Ascending aorta (tissue), 2 donors: Measurements from ENCODE around the gene ERCC3. TPM values are rescaled to one million over a fixed set of nuclear protein-coding genes. Genes with fewer than 3 reads are reported as not detected.

Source experiments
- DNase-seq, 2 donors: peaks; one replicate each; pipeline ENCODE4 v3.0.0-alpha.2; 2019; ENCODE audit warnings: low spot score in 2 of 2
- H3K27ac ChIP-seq, 2 donors: fragments of 200-600 bp; sonication (generic); one replicate each; pipeline ENCODE4 v1.5.1; 2016 to 2017; ENCODE audit warnings: mild to moderate bottlenecking in 1 of 2
- H3K27me3 ChIP-seq: fragments of 200-600 bp; sonication (generic); one replicate; pipeline ENCODE4 v1.5.1; 2017
- H3K36me3 ChIP-seq, 2 donors: fragments of 200-600 bp; sonication (generic); one replicate each; pipeline ENCODE4 v1.5.1; 2016
- H3K4me1 ChIP-seq, 2 donors: fragments of 200-600 bp; sonication (generic); one replicate each; pipeline ENCODE4 v1.5.1; 2016 to 2017; ENCODE audit warnings: mild to moderate bottlenecking in 1 of 2
- H3K4me3 ChIP-seq, 2 donors: fragments of 200-600 bp; sonication (generic); one replicate each; pipeline ENCODE4 v1.5.1; 2016 to 2017; ENCODE audit warnings: mild to moderate bottlenecking in 1 of 2
- H3K9me3 ChIP-seq, 2 donors: fragments of 200-600 bp; sonication (generic); one replicate each; pipeline ENCODE4 v1.5.1; 2016
- CTCF ChIP-seq, 3 experiments: fragments of 200-600 bp in 2 of 3; fragments of 450-650 bp in 1 of 3; sonication (generic) in 2 of 3; IDR thresholded peaks; one replicate each; pipeline ENCODE4 v1.5.1; 2016 to 2019; ENCODE audit warnings: antibody characterized with exemption in 3 of 3, mild to moderate bottlenecking in 1 of 3, moderate library complexity in 1 of 3
- intact Hi-C: fragments of 100-400 bp; cut with DNase I; formaldehyde crosslinking; loops from one replicate; pipeline ENCODE4 v1.15.1; 2023
- total RNA-seq: library from RNA; depleted of rRNA; stranded (reverse); fragments of >200 nt; gene quantifications from one replicate; pipeline ENCODE4 v1.1.0, GENCODE V29; 2016

ERCC3 gene
- total RNA-seq, 1 donor from 2014 or later: 35.3 TPM

GRCh38 chr2:127261804-127262406, 32.0 kb downstream of the ERCC3 start:
- no peaks in the 10 kb centered on the region for H3K27me3 ChIP-seq
- intact Hi-C loops: no loop called here
- peaks cover 0 to 11% of the 10 kb centered on the region in 2 donors for H3K9me3 ChIP-seq
- no peak overlapping the region for H3K4me3 ChIP-seq
- no peak for TF ChIP-seq CTCF (IDR thresholded peaks at IDR 0.05)
- H3K4me1 ChIP-seq: no peaks in the 10 kb centered on the region
- H3K36me3 ChIP-seq: peaks cover 35 to 66% of the 10 kb centered on the region in 2 donors
- H3K27ac ChIP-seq: no peak overlapping the region
- DNase-seq: no peak

GRCh38 chr2:127259355-127259754, 34.6 kb downstream of the ERCC3 start:
- H3K27me3 ChIP-seq: no peaks in the 10 kb centered on the region
- H3K4me1 ChIP-seq: no peaks in the 10 kb centered on the region
- peaks cover 0 to 11% of the 10 kb centered on the region in 2 donors for H3K9me3 ChIP-seq
- TF ChIP-seq CTCF (IDR thresholded peaks at IDR 0.05): no peak
- intact Hi-C loops: no loop called here
- H3K36me3 ChIP-seq: peaks cover 41 to 70% of the 10 kb centered on the region in 2 donors
- DNase-seq: no peak
- H3K4me3 ChIP-seq: no peak overlapping the region
- H3K27ac ChIP-seq: no peak overlapping the region

GRCh38 chr2:127256866-127257265, 37.1 kb downstream of the ERCC3 start:
- H3K36me3 ChIP-seq: peaks cover 41 to 54% of the 10 kb centered on the region in 2 donors
- no peaks in the 10 kb centered on the region for H3K4me1 ChIP-seq
- H3K9me3 ChIP-seq: no peaks in the 10 kb centered on the region
- H3K4me3 ChIP-seq: no peak overlapping the region
- no peak overlapping the region for H3K27ac ChIP-seq
- no peaks in the 10 kb centered on the region for H3K27me3 ChIP-seq
- DNase-seq: no peak
- TF ChIP-seq CTCF (IDR thresholded peaks at IDR 0.05): no peak
- intact Hi-C loops: no loop called here

- intact Hi-C loops: no loop called here
- H3K4me3 ChIP-seq: no peak overlapping the region
- no peak for DNase-seq
- no peak overlapping the region for H3K27ac ChIP-seq
- H3K9me3 ChIP-seq: no peaks in the 10 kb centered on the region
- no peaks in the 10 kb centered on the region for H3K4me1 ChIP-seq
- no peak for TF ChIP-seq CTCF (IDR thresholded peaks at IDR 0.05)
- peaks cover 41 to 50% of the 10 kb centered on the region in 2 donors for H3K36me3 ChIP-seq
- H3K27me3 ChIP-seq: no peaks in the 10 kb centered on the region
These were observed 37.6 kb downstream of the ERCC3 start for GRCh38 chr2:127256381-127256780.

GRCh38 chr2:127255721-127256120, 38.2 kb downstream of the ERCC3 start:
- H3K9me3 ChIP-seq: no peaks in the 10 kb centered on the region
- no peaks in the 10 kb centered on the region for H3K4me1 ChIP-seq
- peaks cover 35 to 44% of the 10 kb centered on the region in 2 donors for H3K36me3 ChIP-seq
- intact Hi-C loops: no loop called here
- H3K27me3 ChIP-seq: no peaks in the 10 kb centered on the region
- H3K27ac ChIP-seq: no peak overlapping the region
- no peak overlapping the region for H3K4me3 ChIP-seq
- TF ChIP-seq CTCF (IDR thresholded peaks at IDR 0.05): no peak
- DNase-seq: no peak

GRCh38 chr2:127255146-127255545, 38.8 kb downstream of the ERCC3 start:
- no peaks in the 10 kb centered on the region for H3K27me3 ChIP-seq
- DNase-seq: no peak
- H3K27ac ChIP-seq: no peak overlapping the region
- peaks cover 29 to 38% of the 10 kb centered on the region in 2 donors for H3K36me3 ChIP-seq
- intact Hi-C loops: no loop called here
- H3K9me3 ChIP-seq: no peaks in the 10 kb centered on the region
- no peak for TF ChIP-seq CTCF (IDR thresholded peaks at IDR 0.05)
- H3K4me1 ChIP-seq: no peaks in the 10 kb centered on the region
- H3K4me3 ChIP-seq: no peak overlapping the region
